Activated CD4-positive, alpha-beta T cell treated with anti-CD3 and anti-CD28 coated beads, Interleukin-2, Interleukin-6, amounts not matched to agents 100 ng/mL and 50 ng/mL, durations not matched to agents 16 hours and 8 hours (primary cell): ENCODE results near the gene DHCR7.
A peak's percentile ranks its signal among the peaks of the same experiment; 100 is the strongest.

Source experiments
- DNase-seq: peaks from one replicate; pipeline ENCODE4 v3.0.0-alpha.2; 2020

DHCR7 gene

GRCh38 chr11:71448257-71449171 is at the start of gene DHCR7:
TSS of gene DHCR7 (minus strand) at chr11:71448393. CDS start at chr11:71444952, 3,441 bp downstream.
- peak; percentile 98 for DNase-seq

GRCh38 chr11:71496421-71496820 is 48.2 kb upstream of the DHCR7 start:
- DNase-seq = no peak

- DNase-seq = no peak
Observed at GRCh38 chr11:71495286-71496230, 47.4 kb upstream of the DHCR7 start.

- DNase-seq = no peak
Observed at GRCh38 chr11:71491940-71492339, 43.7 kb upstream of the DHCR7 start.

- DNase-seq = no peak
Observed at GRCh38 chr11:71491531-71491930, 43.3 kb upstream of the DHCR7 start.

- no peak for DNase-seq
Observed at GRCh38 chr11:71490731-71491390, 42.7 kb upstream of the DHCR7 start.

GRCh38 chr11:71490044-71490730 is 42.0 kb upstream of the DHCR7 start:
- no peak for DNase-seq

GRCh38 chr11:71489311-71490043 is 41.3 kb upstream of the DHCR7 start:
- peak; percentile 80 for DNase-seq

- DNase-seq = no peak
Observed at GRCh38 chr11:71488681-71489270, 40.6 kb upstream of the DHCR7 start.

- DNase-seq = no peak
Observed at GRCh38 chr11:71486320-71486719, 38.1 kb upstream of the DHCR7 start.

GRCh38 chr11:71485466-71485865 is 37.3 kb upstream of the DHCR7 start:
- DNase-seq = no peak

GRCh38 chr11:71485063-71485399 is 36.8 kb upstream of the DHCR7 start:
- no peak for DNase-seq

- no peak for DNase-seq
Observed at GRCh38 chr11:71484248-71485062, 36.3 kb upstream of the DHCR7 start.

- DNase-seq = no peak
Observed at GRCh38 chr11:71483692-71484091, 35.5 kb upstream of the DHCR7 start.

- no peak for DNase-seq
Observed at GRCh38 chr11:71482746-71483364, 34.7 kb upstream of the DHCR7 start.

- DNase-seq = no peak
Observed at GRCh38 chr11:71482216-71482615, 34.0 kb upstream of the DHCR7 start.

- DNase-seq = no peak
Observed at GRCh38 chr11:71481101-71481960, 33.1 kb upstream of the DHCR7 start.

- DNase-seq = no peak
Observed at GRCh38 chr11:71478528-71478840, 30.3 kb upstream of the DHCR7 start.
